ENCODE data around the gene GPR179.
"Not testable (repeated sequence)": the region's sequence is repeated elsewhere in the genome, so short reads cannot be mapped to it uniquely, and the experiment has no call there.

The GPR179 gene

GRCh38 chr17:38322156-38322779, 21.5 kb downstream of the GPR179 start:
- DNase-seq: peak; percentile 49

- DNase-seq: no peak
These were observed 23.3 kb downstream of the GPR179 start for GRCh38 chr17:38320482-38320881.

- DNase-seq: no peak
These were observed 26.7 kb downstream of the GPR179 start for GRCh38 chr17:38317081-38317480.

- no peak for DNase-seq
These were observed 28.3 kb downstream of the GPR179 start for GRCh38 chr17:38315497-38315896.

GRCh38 chr17:38296834-38297517, 46.8 kb downstream of the GPR179 start, which contains the start of gene MRPL45:
Gene MRPL45 (plus strand): TSS chr17:38297168. CDS start chr17:38297184, 16 bp downstream.
- DNase-seq: peak; percentile 95

GRCh38 chr17:38295602-38296365, 48.0 kb downstream of the GPR179 start:
- DNase-seq: not testable (repeated sequence)

GRCh38 chr17:38289760-38290159, 54.0 kb downstream of the GPR179 start:
- DNase-seq: not testable (repeated sequence)

GRCh38 chr17:38288217-38288827, 55.4 kb downstream of the GPR179 start:
- DNase-seq: peak; percentile 28

GRCh38 chr17:38286501-38287091, 57.2 kb downstream of the GPR179 start:
- DNase-seq: peak; percentile 76

- peak; percentile 9 for DNase-seq
These were observed 57.8 kb downstream of the GPR179 start for GRCh38 chr17:38285994-38286393.
